GM18499 (cell line): ENCODE data around the gene LRP1B.
"Not testable (repeated sequence)": the region's sequence is repeated elsewhere in the genome, so short reads cannot be mapped to it uniquely, and the experiment has no call there.

ENCODE experiments used
- ATAC-seq: cut with Tn5 transposase; IDR thresholded peaks from one replicate; pipeline ENCODE4 v1.9.1; 2021; ENCODE audit warnings: moderate number of reproducible peaks; ENCODE audit not compliant: insufficient read depth, unreplicated experiment

The LRP1B gene

GRCh38 chr2:141923657-141924056 lies 207.2 kb downstream of the LRP1B start:
- no peak for ATAC-seq

- peak; percentile 50 for ATAC-seq
Observed at GRCh38 chr2:141911485-141912066, 219.2 kb downstream of the LRP1B start.

- ATAC-seq, result no peak
Observed at GRCh38 chr2:141906678-141907077, 224.1 kb downstream of the LRP1B start.

- ATAC-seq, result no peak
Observed at GRCh38 chr2:141900826-141901225, 230.0 kb downstream of the LRP1B start.

GRCh38 chr2:141899740-141900139 lies 231.1 kb downstream of the LRP1B start:
- no peak for ATAC-seq

- no peak for ATAC-seq
Observed at GRCh38 chr2:141889788-141890187, 241.0 kb downstream of the LRP1B start.

- no peak for ATAC-seq
Observed at GRCh38 chr2:141888987-141889555, 241.7 kb downstream of the LRP1B start.

- ATAC-seq, result no peak
Observed at GRCh38 chr2:141887363-141887762, 243.5 kb downstream of the LRP1B start.

- ATAC-seq, result no peak
Observed at GRCh38 chr2:141878016-141878415, 252.8 kb downstream of the LRP1B start.

- no peak for ATAC-seq
Observed at GRCh38 chr2:141871913-141872634, 258.7 kb downstream of the LRP1B start.

GRCh38 chr2:141869572-141869971 lies 261.2 kb downstream of the LRP1B start:
- ATAC-seq, result no peak

- ATAC-seq, result no peak
Observed at GRCh38 chr2:141863964-141864363, 266.9 kb downstream of the LRP1B start.

GRCh38 chr2:141856215-141856919 lies 274.4 kb downstream of the LRP1B start:
- ATAC-seq, result no peak

- no peak for ATAC-seq
Observed at GRCh38 chr2:141848191-141848590, 282.6 kb downstream of the LRP1B start.

GRCh38 chr2:141844231-141844630 lies 286.6 kb downstream of the LRP1B start:
- no peak for ATAC-seq

- no peak for ATAC-seq
Observed at GRCh38 chr2:141835103-141835502, 295.7 kb downstream of the LRP1B start.

- ATAC-seq, result no peak
Observed at GRCh38 chr2:141828761-141829160, 302.1 kb downstream of the LRP1B start.

- ATAC-seq, result no peak
Observed at GRCh38 chr2:141824790-141825189, 306.0 kb downstream of the LRP1B start.

GRCh38 chr2:141820893-141821292 lies 309.9 kb downstream of the LRP1B start:
- ATAC-seq, result no peak

- not testable (repeated sequence) for ATAC-seq
Observed at GRCh38 chr2:141815320-141815719, 315.5 kb downstream of the LRP1B start.

GRCh38 chr2:141814150-141814549 lies 316.7 kb downstream of the LRP1B start:
- ATAC-seq, result no peak
